AG20443 (cell line): ENCODE data around the gene DAPK1.

Source experiments
- DNase-seq: peaks from one replicate; pipeline ENCODE4 v3.0.0; 2012; ENCODE audit warnings: low spot score, mixed read lengths

Gene DAPK1

GRCh38 chr9:87713278-87713987 lies 215.8 kb downstream of the DAPK1 start:
- DNase-seq = peak; percentile 88

- no peak for DNase-seq
Observed at GRCh38 chr9:87713988-87714330, 216.3 kb downstream of the DAPK1 start.

- DNase-seq = peak; percentile 63
Observed at GRCh38 chr9:87714819-87715218, 217.2 kb downstream of the DAPK1 start.

GRCh38 chr9:87716141-87716540 lies 218.5 kb downstream of the DAPK1 start:
- DNase-seq = no peak

- DNase-seq = no peak
Observed at GRCh38 chr9:87717456-87717855, 219.8 kb downstream of the DAPK1 start.

- no peak for DNase-seq
Observed at GRCh38 chr9:87718231-87718630, 220.6 kb downstream of the DAPK1 start.

- no peak for DNase-seq
Observed at GRCh38 chr9:87718852-87719612, 221.4 kb downstream of the DAPK1 start.

GRCh38 chr9:87720173-87720572 lies 222.5 kb downstream of the DAPK1 start:
- DNase-seq = no peak

GRCh38 chr9:87722393-87723088 lies 224.9 kb downstream of the DAPK1 start:
- DNase-seq = no peak

- peak; percentile 51 for DNase-seq
Observed at GRCh38 chr9:87725356-87725899, 227.8 kb downstream of the DAPK1 start.

GRCh38 chr9:87725900-87726709 lies 228.4 kb downstream of the DAPK1 start, which contains the start of gene CTSL:
TSS of gene CTSL (plus strand) at chr9:87726119. CDS start at chr9:87727604, 1,485 bp downstream.
- DNase-seq = peak; percentile 97

- no peak for DNase-seq
Observed at GRCh38 chr9:87729246-87729645, 231.6 kb downstream of the DAPK1 start.

GRCh38 chr9:87731321-87731720 lies 233.7 kb downstream of the DAPK1 start:
- no peak for DNase-seq

- no peak for DNase-seq
Observed at GRCh38 chr9:87732344-87732743, 234.7 kb downstream of the DAPK1 start.

GRCh38 chr9:87732756-87733155 lies 235.1 kb downstream of the DAPK1 start:
- DNase-seq = no peak

- no peak for DNase-seq
Observed at GRCh38 chr9:87733273-87734052, 235.8 kb downstream of the DAPK1 start.

- no peak for DNase-seq
Observed at GRCh38 chr9:87734106-87734505, 236.4 kb downstream of the DAPK1 start.

- DNase-seq = no peak
Observed at GRCh38 chr9:87739546-87739945, 241.9 kb downstream of the DAPK1 start.

- DNase-seq = no peak
Observed at GRCh38 chr9:87740209-87740608, 242.5 kb downstream of the DAPK1 start.

- DNase-seq = no peak
Observed at GRCh38 chr9:87741326-87741725, 243.7 kb downstream of the DAPK1 start.

GRCh38 chr9:87741891-87742290 lies 244.2 kb downstream of the DAPK1 start:
- DNase-seq = no peak
